D721Med (cell line): ENCODE measurements around the gene ZNF407.

ENCODE experiments used
- DNase-seq: peaks from one replicate; pipeline ENCODE4 v3.0.0; 2011; ENCODE audit warnings: low spot score; ENCODE audit not compliant: insufficient read length
- FAIRE-seq: peaks from 2 replicates; lab custom pipeline; 2011; peaks lifted over from hg19 to GRCh38; lab: Jason Lieb, UNC
- CTCF ChIP-seq: IDR thresholded peaks from 2 replicates; pipeline ENCODE4 v1.5.1; 2012; ENCODE audit warnings: mild to moderate bottlenecking, control low read depth; ENCODE audit not compliant: insufficient read depth; ENCODE audit errors: missing control alignments

The ZNF407 gene

GRCh38 chr18:74806700-74807416 lies 209.2 kb downstream of the ZNF407 start:
- no peak for TF ChIP-seq CTCF
- DNase-seq (no peak), FAIRE-seq (no peak)

- DNase-seq: no peak
- no peak for TF ChIP-seq CTCF
- no peak for FAIRE-seq
These were observed 219.9 kb downstream of the ZNF407 start for GRCh38 chr18:74817576-74817975.

GRCh38 chr18:74818516-74819175 lies 221.0 kb downstream of the ZNF407 start:
- no peak for DNase-seq
- FAIRE-seq: no peak
- no peak for TF ChIP-seq CTCF

- DNase-seq: no peak
- no peak for FAIRE-seq
- peak; percentile 38 for TF ChIP-seq CTCF
These were observed 221.9 kb downstream of the ZNF407 start for GRCh38 chr18:74819433-74820059.

- TF ChIP-seq CTCF: no peak
- FAIRE-seq (no peak), DNase-seq (no peak)
These were observed 222.6 kb downstream of the ZNF407 start for GRCh38 chr18:74820160-74820780.

GRCh38 chr18:74825460-74825859 lies 227.8 kb downstream of the ZNF407 start:
- FAIRE-seq (no peak), DNase-seq (no peak)
- TF ChIP-seq CTCF: no peak
